Neural progenitor cell (in vitro differentiated cells): Measurements from ENCODE around the gene CRYGS. TPM values are rescaled to one million over a fixed set of nuclear protein-coding genes. Genes with fewer than 3 reads are reported as not detected.

ENCODE experiments used
- DNase-seq: peaks from one replicate; pipeline ENCODE4 v3.0.0-alpha.2; 2016; ENCODE audit warnings: low spot score
- H2AFZ ChIP-seq: fragments of 200-600 bp; sonication (generic); replicated peaks from 2 replicates; pipeline ENCODE4 v1.6.1; 2016; ENCODE audit warnings: antibody characterized with exemption
- H3F3A ChIP-seq: fragments of 200-600 bp; sonication (generic); 2 replicates; pipeline ENCODE4 v1.6.1; 2016; ENCODE audit warnings: antibody characterized with exemption, low read depth
- H3K27ac ChIP-seq: fragments of 200-600 bp; sonication (generic); 2 replicates; pipeline ENCODE4 v1.5.1; 2016; ENCODE audit warnings: mild to moderate bottlenecking
- H3K27me3 ChIP-seq: fragments of 200-600 bp; sonication (generic); 2 replicates; pipeline ENCODE4 v1.6.1; 2016; ENCODE audit warnings: mild to moderate bottlenecking, moderate library complexity
- H3K36me3 ChIP-seq: fragments of 200-600 bp; sonication (generic); 2 replicates; pipeline ENCODE4 v1.5.1; 2016
- H3K4me1 ChIP-seq: fragments of 200-600 bp; sonication (generic); 2 replicates; pipeline ENCODE4 v1.6.1; 2016; ENCODE audit warnings: mixed run types
- H3K4me2 ChIP-seq: fragments of 200-600 bp; sonication (generic); 2 replicates; pipeline ENCODE4 v1.6.1; 2016
- H3K4me3 ChIP-seq: fragments of 200-600 bp; sonication (generic); 2 replicates; pipeline ENCODE4 v1.5.1; 2016
- H3K79me2 ChIP-seq: fragments of 200-600 bp; sonication (generic); 2 replicates; pipeline ENCODE4 v1.6.1; 2016; ENCODE audit warnings: low read depth
- H3K9ac ChIP-seq: fragments of 200-600 bp; sonication (generic); 2 replicates; pipeline ENCODE4 v1.6.1; 2016
- H3K9me3 ChIP-seq: fragments of 200-600 bp; sonication (generic); 2 replicates; pipeline ENCODE4 v1.5.1; 2016; ENCODE audit warnings: low read depth
- H4K20me1 ChIP-seq: fragments of 200-600 bp; sonication (generic); 2 replicates; pipeline ENCODE4 v1.6.1; 2016; ENCODE audit warnings: low read depth
- H3K27ac Mint-ChIP-seq: 3 replicates; pipeline ENCODE4 v1.8.0; 2021; ENCODE audit warnings: mixed read lengths
- H3K27me3 Mint-ChIP-seq: 2 replicates; pipeline ENCODE4 v1.8.0; 2022; ENCODE audit warnings: low read depth, mild to moderate bottlenecking, inconsistent platforms, moderate library complexity, mixed read lengths; ENCODE audit not compliant: insufficient read depth
- H3K36me3 Mint-ChIP-seq: 3 replicates; pipeline ENCODE4 v1.8.0; 2021; ENCODE audit warnings: mixed read lengths
- H3K4me1 Mint-ChIP-seq: 3 replicates; pipeline ENCODE4 v1.8.0; 2021; ENCODE audit warnings: mixed read lengths
- H3K4me3 Mint-ChIP-seq: 3 replicates; pipeline ENCODE4 v1.8.0; 2021; ENCODE audit warnings: mild to moderate bottlenecking, moderate library complexity, mixed read lengths
- H3K9me3 Mint-ChIP-seq: 3 replicates; pipeline ENCODE4 v1.8.0; 2020; ENCODE audit warnings: mixed read lengths
- EZH2 ChIP-seq: fragments of 200-600 bp; sonication (generic); IDR thresholded peaks from 2 replicates; pipeline ENCODE4 v1.6.1; 2017; ENCODE audit warnings: antibody characterized with exemption, mild to moderate bottlenecking, moderate library complexity
- EZH2phosphoT487 ChIP-seq: fragments of 200-600 bp; sonication (generic); IDR thresholded peaks from 2 replicates; pipeline ENCODE4 v1.6.1; 2017; ENCODE audit warnings: antibody characterized with exemption
- total RNA-seq: library from RNA; depleted of rRNA; stranded (reverse); fragments of >200 nt; gene quantifications from 2 replicates; pipeline ENCODE4 v1.2.3, GENCODE V29; 2015; ENCODE audit warnings: low replicate concordance
- TF ChIP-seq, protein P1 (sequence below): fragments of 200-600 bp; sonication (generic); IDR thresholded peaks from 2 replicates; pipeline ENCODE4 v1.5.1; 2017; ENCODE audit warnings: antibody characterized with exemption, mild to moderate bottlenecking

The CRYGS gene
- total RNA-seq, 1 donor from 2014 or later: 1.1 TPM

DNA sequence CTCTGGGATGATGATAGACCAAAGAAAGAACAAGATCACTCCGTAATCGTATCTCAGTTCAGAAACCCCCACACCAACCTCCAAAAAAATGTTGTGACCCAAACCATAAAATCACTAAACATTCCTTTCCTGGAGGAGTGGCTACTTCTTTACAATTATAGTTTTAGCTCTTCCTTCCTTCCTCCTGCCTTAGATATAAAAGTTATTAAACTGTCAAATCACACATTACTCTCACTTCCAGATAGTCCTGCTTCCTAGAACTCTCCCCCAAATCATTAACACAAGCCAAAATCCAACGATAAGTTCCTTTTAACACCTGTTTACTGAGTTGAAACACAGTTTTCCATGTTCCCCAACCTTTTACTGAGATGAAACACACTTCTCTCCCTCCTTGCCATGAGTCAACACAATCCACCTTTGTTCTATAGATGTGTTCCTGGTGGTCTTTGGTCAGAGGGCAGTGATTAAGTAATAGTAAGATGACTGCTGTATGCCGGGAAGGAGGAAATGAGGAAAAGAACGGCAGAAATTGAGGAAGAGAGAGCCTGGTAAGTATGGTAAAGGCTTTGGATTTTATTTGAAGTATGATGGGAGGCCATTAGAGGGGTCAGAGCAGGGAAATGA is 8.3 kb upstream of the CRYGS start:
- no peak overlapping the region for H3K4me3 Mint-ChIP-seq
- no peaks in the 10 kb centered on the region for H3K79me2 ChIP-seq
- no peaks in the 10 kb centered on the region for H4K20me1 ChIP-seq
- TF ChIP-seq EZH2: no peak
- TF ChIP-seq, protein P1, sequence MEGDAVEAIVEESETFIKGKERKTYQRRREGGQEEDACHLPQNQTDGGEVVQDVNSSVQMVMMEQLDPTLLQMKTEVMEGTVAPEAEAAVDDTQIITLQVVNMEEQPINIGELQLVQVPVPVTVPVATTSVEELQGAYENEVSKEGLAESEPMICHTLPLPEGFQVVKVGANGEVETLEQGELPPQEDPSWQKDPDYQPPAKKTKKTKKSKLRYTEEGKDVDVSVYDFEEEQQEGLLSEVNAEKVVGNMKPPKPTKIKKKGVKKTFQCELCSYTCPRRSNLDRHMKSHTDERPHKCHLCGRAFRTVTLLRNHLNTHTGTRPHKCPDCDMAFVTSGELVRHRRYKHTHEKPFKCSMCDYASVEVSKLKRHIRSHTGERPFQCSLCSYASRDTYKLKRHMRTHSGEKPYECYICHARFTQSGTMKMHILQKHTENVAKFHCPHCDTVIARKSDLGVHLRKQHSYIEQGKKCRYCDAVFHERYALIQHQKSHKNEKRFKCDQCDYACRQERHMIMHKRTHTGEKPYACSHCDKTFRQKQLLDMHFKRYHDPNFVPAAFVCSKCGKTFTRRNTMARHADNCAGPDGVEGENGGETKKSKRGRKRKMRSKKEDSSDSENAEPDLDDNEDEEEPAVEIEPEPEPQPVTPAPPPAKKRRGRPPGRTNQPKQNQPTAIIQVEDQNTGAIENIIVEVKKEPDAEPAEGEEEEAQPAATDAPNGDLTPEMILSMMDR: no peak
- TF ChIP-seq EZH2phosphoT487: no peak
- no peak overlapping the region for H3K9ac ChIP-seq
- no peaks in the 10 kb centered on the region for H3K4me1 ChIP-seq
- no peak for DNase-seq
- no peak overlapping the region for H2AFZ ChIP-seq
- H3K4me2 ChIP-seq: no peak overlapping the region
- H3K36me3 ChIP-seq: no peaks in the 10 kb centered on the region
- no peak overlapping the region for H3K27ac ChIP-seq
- H3K27me3 Mint-ChIP-seq: no peaks in the 10 kb centered on the region
- H3K4me3 ChIP-seq: no peak overlapping the region
- no peaks in the 10 kb centered on the region for H3K9me3 Mint-ChIP-seq
- no peaks in the 10 kb centered on the region for H3K9me3 ChIP-seq
- no peaks in the 10 kb centered on the region for H3K27me3 ChIP-seq
- peaks cover 21% of the 10 kb centered on the region for H3K36me3 Mint-ChIP-seq
- H3K27ac Mint-ChIP-seq: no peak overlapping the region
- H3K4me1 Mint-ChIP-seq: no peaks in the 10 kb centered on the region
- H3F3A ChIP-seq: no peaks in the 10 kb centered on the region

DNA sequence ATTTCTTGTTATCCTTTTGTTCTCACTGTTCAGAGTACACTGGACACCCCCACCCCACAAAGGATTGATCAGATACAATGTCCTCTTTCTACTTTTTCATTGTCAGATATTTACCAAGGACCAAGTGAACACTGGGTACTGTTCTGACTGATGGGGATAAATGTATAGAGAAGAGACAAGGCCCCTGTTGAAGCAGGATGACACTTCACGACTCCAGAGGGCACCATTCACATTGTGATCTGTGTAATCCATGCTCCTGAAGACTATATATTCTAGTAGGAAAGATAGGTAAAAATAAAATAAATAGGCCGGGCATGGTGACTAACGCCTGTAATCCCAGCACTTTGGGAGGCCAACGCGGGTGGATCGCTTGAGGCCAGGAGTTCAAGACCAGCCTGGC is 7.2 kb upstream of the CRYGS start:
- no peaks in the 10 kb centered on the region for H3K27me3 Mint-ChIP-seq
- Histone ChIP-seq H2AFZ (no peak overlapping the region), H4K20me1 (no peaks in the 10 kb centered on the region), H3K79me2 (no peaks in the 10 kb centered on the region), H3K9me3 (no peaks in the 10 kb centered on the region), H3K4me2 (no peak overlapping the region), H3K27ac (no peak overlapping the region), H3K4me3 (no peak overlapping the region), H3K27me3 (no peaks in the 10 kb centered on the region), H3K36me3 (no peaks in the 10 kb centered on the region), H3F3A (no peaks in the 10 kb centered on the region), H3K4me1 (no peaks in the 10 kb centered on the region), H3K9ac (no peak overlapping the region)
- no peak for DNase-seq
- H3K27ac Mint-ChIP-seq: no peak overlapping the region
- H3K36me3 Mint-ChIP-seq: peaks cover 23% of the 10 kb centered on the region
- no peaks in the 10 kb centered on the region for H3K4me1 Mint-ChIP-seq
- TF ChIP-seq, protein P1: no peak
- TF ChIP-seq EZH2phosphoT487 (no peak), EZH2 (no peak)
- H3K4me3 Mint-ChIP-seq: no peak overlapping the region
- H3K9me3 Mint-ChIP-seq: no peaks in the 10 kb centered on the region

DNA sequence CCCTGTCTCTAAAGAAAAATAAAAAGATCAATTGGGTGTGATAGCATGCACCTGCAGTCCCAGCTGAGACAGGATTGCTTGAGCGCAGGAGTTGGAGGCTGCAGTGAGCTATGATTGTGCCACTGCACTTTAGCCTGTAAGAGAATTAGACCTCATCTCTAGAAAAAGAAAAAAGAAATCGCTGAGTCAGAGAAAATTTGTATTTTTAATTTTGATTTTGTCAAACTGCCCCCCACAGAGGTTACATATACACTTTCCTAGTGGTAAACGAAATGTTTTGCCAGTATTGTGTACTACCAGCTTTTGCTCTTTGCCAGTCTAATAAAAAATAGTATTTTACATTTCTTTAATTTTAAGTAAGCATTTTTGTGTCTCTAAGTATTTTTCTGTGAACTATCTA is 5.3 kb upstream of the CRYGS start:
- TF ChIP-seq, protein P1: no peak
- TF ChIP-seq EZH2phosphoT487: no peak
- no peak for TF ChIP-seq EZH2
- no peak overlapping the region for H3K27ac ChIP-seq
- no peaks in the 10 kb centered on the region for H3K4me1 Mint-ChIP-seq
- no peaks in the 10 kb centered on the region for H3K9me3 Mint-ChIP-seq
- H3K36me3 ChIP-seq: no peaks in the 10 kb centered on the region
- H3K4me1 ChIP-seq: no peaks in the 10 kb centered on the region
- H3K27ac Mint-ChIP-seq: no peak overlapping the region
- no peaks in the 10 kb centered on the region for H3K79me2 ChIP-seq
- H3K9me3 ChIP-seq: no peaks in the 10 kb centered on the region
- H3K27me3 ChIP-seq: no peaks in the 10 kb centered on the region
- H2AFZ ChIP-seq: no peak overlapping the region
- no peak overlapping the region for H3K9ac ChIP-seq
- no peak overlapping the region for H3K4me3 Mint-ChIP-seq
- H4K20me1 ChIP-seq: no peaks in the 10 kb centered on the region
- no peak overlapping the region for H3K4me3 ChIP-seq
- H3K36me3 Mint-ChIP-seq: peaks cover 18% of the 10 kb centered on the region
- no peaks in the 10 kb centered on the region for H3K27me3 Mint-ChIP-seq
- H3K4me2 ChIP-seq: no peak overlapping the region
- DNase-seq: no peak
- H3F3A ChIP-seq: no peaks in the 10 kb centered on the region
